GM12874 (cell line): ENCODE results near the gene PAX2.

Experiments
- CTCF ChIP-seq: IDR thresholded peaks from 2 replicates; pipeline ENCODE4 v1.5.1; 2011; ENCODE audit warnings: low read depth, mild to moderate bottlenecking, control low read depth, low read length, moderate library complexity; ENCODE audit not compliant: insufficient read depth

The PAX2 gene

DNA sequence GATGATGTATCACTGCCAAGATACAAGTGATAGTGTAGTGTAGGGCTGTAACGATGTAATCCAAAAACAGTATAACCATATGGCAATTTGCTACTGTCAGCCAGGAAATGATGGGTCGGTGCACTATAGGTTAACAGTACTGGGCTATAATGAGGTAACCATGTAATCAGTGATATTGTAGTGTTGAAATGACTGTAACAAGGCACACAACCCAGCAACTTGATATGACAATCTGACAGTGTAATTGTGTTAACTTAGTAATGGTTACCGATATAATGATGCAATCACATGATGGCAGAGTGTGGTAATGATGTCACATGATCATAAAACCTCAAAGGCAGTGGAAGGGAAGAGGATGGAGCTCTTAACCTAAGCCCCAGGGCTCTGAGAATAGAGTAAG, 93.6 kb downstream of the PAX2 start:
- TF ChIP-seq CTCF: no peak

- no peak for TF ChIP-seq CTCF
Measured at GRCh38 chr10:100841528-100841927, 96.1 kb downstream of the PAX2 start.

- TF ChIP-seq CTCF: no peak
Measured at GRCh38 chr10:100847440-100847839, 102.1 kb downstream of the PAX2 start.

- no peak for TF ChIP-seq CTCF
Measured at GRCh38 chr10:100848770-100849169, 103.4 kb downstream of the PAX2 start.

GRCh38 chr10:100858261-100858660, 112.9 kb downstream of the PAX2 start:
- no peak for TF ChIP-seq CTCF

- no peak for TF ChIP-seq CTCF
Measured at GRCh38 chr10:100858747-100859483, 113.5 kb downstream of the PAX2 start.

- TF ChIP-seq CTCF: no peak
Measured at GRCh38 chr10:100859484-100859763, 114.0 kb downstream of the PAX2 start.
